AG09319 (cell line): ENCODE measurements around the gene SOAT2.

Source experiments
- DNase-seq: peaks from one replicate; pipeline ENCODE4 v3.0.0-alpha.2; 2010; ENCODE audit warnings: low read depth; ENCODE audit errors: extremely low read depth
- TF ChIP-seq, protein P1 (sequence below): IDR thresholded peaks from 2 replicates; pipeline ENCODE4 v1.5.1; 2011; ENCODE audit warnings: low read depth, mild to moderate bottlenecking, inconsistent platforms, low read length, moderate library complexity

Gene SOAT2

DNA sequence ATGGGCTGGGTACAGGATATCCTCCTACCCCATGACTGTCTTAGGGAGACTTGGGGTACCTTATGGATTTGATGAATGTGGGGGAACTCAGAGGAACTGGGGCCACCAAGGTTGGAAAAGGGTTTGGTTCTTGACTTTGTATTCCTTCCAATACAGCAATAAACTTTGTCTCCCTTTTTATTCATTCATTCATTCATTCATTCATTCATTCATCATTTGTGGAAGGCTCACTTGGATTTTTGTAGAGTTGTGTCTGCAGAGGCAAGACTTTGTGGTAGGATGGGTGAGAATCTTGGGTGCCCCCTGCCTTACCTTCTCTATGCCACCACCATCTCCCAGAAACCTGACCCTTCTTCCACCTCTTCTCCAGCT is 21.1 kb downstream of the SOAT2 start:
- TF ChIP-seq, protein P1, sequence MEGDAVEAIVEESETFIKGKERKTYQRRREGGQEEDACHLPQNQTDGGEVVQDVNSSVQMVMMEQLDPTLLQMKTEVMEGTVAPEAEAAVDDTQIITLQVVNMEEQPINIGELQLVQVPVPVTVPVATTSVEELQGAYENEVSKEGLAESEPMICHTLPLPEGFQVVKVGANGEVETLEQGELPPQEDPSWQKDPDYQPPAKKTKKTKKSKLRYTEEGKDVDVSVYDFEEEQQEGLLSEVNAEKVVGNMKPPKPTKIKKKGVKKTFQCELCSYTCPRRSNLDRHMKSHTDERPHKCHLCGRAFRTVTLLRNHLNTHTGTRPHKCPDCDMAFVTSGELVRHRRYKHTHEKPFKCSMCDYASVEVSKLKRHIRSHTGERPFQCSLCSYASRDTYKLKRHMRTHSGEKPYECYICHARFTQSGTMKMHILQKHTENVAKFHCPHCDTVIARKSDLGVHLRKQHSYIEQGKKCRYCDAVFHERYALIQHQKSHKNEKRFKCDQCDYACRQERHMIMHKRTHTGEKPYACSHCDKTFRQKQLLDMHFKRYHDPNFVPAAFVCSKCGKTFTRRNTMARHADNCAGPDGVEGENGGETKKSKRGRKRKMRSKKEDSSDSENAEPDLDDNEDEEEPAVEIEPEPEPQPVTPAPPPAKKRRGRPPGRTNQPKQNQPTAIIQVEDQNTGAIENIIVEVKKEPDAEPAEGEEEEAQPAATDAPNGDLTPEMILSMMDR = no peak
- no peak for DNase-seq

DNA sequence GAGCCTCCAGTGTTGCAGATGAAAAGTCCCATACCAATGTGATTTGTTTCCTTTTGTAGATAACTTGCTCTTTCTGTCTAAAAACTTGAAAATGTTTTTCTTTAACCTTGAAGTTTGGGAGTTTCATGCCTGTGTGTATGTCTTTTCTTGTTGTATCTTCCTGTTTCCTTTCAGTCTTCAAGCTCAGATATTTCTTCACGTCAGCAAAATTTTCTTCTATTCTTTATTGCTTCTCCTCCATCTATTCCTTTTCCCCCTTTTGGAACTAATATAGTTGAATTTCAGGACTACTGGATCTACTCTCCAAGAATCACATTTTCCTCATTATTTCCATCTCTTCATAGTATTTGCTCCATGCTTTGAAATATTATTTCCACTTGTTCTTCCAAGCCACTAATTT is 23.9 kb downstream of the SOAT2 start:
- DNase-seq = no peak
- TF ChIP-seq, protein P1 = no peak

DNA sequence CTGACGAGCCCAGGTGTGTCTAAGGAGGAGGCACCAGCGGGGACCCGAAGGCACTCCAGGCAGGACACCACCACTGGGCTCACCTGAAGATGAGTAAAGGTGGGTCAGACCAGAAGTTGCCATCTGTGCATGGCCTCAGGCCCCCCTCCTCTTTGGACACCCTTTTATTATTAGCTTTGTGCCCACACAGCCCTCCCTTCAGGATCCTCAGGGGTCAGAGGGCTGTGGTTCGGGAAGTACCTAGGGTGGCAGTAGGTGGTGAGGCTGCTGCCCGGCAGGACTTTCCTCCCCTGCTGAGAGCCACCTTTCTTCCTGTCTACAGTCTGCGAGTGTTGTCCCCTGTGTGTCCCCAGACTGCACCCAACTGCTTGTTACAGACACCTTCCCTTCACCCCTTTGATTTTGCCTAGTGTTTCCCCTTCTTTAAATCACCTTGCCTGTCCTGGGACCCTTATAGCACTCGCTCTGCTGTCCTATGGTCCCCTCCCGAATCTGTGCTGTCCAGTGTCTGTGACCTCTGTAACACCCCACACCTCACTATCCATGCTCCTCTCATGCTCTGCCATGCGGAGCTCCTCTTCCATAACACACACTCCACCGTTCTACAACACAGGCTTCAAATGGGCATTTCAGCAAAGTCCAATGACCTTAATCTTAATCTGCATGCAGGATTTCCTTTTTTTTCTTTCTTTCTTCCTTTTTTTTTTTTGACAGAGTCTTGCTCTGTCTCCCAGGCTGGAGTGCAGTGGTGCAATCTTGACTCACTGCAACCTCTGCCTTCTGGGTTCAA is 25.7 kb downstream of the SOAT2 start:
- TF ChIP-seq, protein P1 = no peak
- no peak for DNase-seq

DNA sequence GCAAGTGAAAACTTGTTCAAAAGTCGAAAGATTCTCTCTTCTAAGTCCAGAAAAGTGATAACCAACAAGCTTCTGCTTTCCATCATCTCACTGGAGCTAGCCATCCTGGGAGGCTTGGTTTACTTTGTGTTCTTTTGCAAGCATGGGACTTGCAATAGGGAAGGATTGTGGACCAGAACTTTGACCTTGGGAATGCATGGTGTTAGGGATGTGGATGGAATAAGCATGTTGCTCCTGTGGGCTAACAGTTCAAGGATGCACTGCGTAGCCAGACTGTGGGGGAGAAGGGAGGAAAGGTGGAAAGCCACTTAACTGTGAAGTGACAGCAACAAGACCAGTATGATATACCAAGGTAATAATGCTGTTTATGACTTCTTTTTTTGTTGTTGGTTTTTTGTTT is 28.6 kb downstream of the SOAT2 start:
- TF ChIP-seq, protein P1 = no peak
- no peak for DNase-seq

DNA sequence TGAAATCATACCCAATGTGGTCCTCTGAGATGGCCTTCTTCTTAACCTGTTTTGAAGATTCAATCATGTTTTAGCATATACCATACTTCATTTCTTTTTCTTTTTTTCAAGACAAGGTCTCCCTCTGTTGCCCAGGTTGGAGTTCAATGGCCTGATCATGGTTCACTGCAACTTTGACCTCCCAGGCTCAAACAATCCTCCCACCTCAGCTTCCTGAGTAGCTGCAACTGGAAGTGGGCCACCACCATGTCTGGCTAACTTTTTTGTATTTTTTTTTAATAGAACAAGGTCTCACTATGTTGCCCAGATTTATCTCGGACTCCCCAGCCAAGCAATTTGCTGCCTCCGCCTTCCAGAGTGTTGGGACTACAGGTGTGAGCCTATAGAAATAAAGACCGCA is 30.4 kb downstream of the SOAT2 start:
- no peak for DNase-seq
- TF ChIP-seq, protein P1 = no peak

DNA sequence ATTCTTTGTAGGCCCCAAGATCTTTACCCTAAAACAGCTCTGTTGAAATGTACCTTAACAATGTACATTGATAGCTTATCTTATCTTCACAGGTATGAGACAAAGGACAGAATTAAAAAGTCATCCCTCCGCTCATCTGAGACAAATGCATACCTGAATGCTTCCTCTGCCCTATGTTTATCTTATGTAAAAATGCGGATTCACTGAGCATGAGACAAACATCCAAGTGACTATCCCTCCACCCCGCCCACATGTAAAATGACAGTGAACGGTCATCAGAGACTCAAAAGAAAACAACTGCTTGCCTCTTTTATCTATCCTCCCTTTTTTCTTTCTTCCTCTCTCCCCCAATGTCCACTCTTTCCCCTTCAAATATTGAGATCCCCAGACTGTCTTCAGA is 40.1 kb downstream of the SOAT2 start:
- TF ChIP-seq, protein P1 = no peak
- DNase-seq = no peak

DNA sequence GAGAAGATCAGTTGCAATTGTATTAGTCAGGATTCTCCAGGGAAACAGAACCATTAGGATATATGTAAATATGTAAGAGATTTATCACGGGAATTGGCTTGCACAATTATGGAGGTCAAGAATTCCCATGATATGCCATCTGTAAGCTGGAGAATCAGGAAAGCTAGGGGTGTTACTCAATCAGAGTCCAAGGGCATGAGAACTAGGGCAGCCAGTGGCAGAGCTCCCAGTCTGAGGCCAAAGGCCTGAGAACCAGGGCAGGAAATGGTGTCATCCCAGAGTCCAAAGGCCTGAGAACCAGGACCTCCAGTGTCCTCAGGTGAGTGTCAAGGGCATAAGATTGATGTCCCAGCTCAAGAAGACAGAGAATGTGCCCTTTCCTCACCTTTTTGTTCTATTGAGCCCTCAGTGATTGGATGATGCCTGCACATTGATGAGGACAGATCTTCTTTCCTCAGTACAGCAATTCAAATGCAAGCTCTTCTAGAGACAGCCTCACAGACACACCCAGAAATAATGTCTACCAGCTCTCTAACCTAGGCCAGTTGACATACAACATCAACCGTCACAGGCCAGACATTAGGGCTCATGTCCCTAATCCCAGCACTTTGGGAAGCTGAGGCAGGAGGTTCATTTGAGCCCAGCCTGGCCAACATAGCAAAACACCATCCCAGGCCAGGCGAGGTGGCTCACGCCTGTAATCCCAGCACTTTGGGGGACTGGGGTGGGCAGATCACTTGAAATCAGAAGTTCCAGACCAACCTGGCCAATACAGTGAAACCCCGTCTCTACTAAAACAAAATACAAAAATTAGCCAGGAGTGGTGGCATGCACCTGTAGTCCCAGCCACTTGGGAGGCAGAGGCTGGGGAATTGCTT is 42.3 kb downstream of the SOAT2 start:
- peak; percentile 19 for DNase-seq
- TF ChIP-seq, protein P1 = no peak
